Esophagus muscularis mucosa (tissue), 4 donors: Measurements from ENCODE around the gene OR6C68. TPM values are rescaled to one million over a fixed set of nuclear protein-coding genes. Genes with fewer than 3 reads are reported as not detected.

Source experiments
- DNase-seq: peaks from one replicate; pipeline ENCODE4 v3.0.0-alpha.2; 2017; ENCODE audit errors: extremely low spot score
- H3K27ac ChIP-seq, 4 donors: fragments of 200-600 bp; sonication (generic); replicated peaks in 1 of 4; 1 replicate in 3 of 4; 2 replicates in 1 of 4; pipeline ENCODE4 v1.5.1; 2016 to 2019; ENCODE audit warnings: mild to moderate bottlenecking in 1 of 4
- H3K27me3 ChIP-seq, 4 donors: fragments of 200-600 bp; sonication (generic); one replicate each; pipeline versions ENCODE4 v1.5.1 to v1.6.0; 2016 to 2019
- H3K36me3 ChIP-seq, 4 donors: fragments of 200-600 bp; sonication (generic); one replicate each; pipeline ENCODE4 v1.5.1; 2016 to 2019
- H3K4me1 ChIP-seq, 4 donors: fragments of 200-600 bp; sonication (generic); one replicate each; pipeline ENCODE4 v1.5.1; 2016 to 2019
- H3K4me3 ChIP-seq, 4 donors: fragments of 200-600 bp; sonication (generic); 1 replicate in 2 of 4; 2 replicates in 2 of 4; pipeline ENCODE4 v1.5.1; 2016 to 2019; ENCODE audit warnings: mild to moderate bottlenecking in 4 of 4, moderate library complexity in 1 of 4
- H3K9me3 ChIP-seq, 4 donors: fragments of 200-600 bp; sonication (generic); 1 replicate in 3 of 4; 2 replicates in 1 of 4; pipeline ENCODE4 v1.5.1; 2016 to 2019
- CTCF ChIP-seq, 3 experiments: fragments of 200-600 bp in 2 of 3; fragments of 450-650 bp in 1 of 3; sonication (generic) in 2 of 3; IDR thresholded peaks; one replicate each; pipeline ENCODE4 v1.5.1; 2017 to 2019; ENCODE audit warnings: antibody characterized with exemption in 3 of 3, mild to moderate bottlenecking in 2 of 3, moderate library complexity in 1 of 3
- EP300 ChIP-seq: sonication (generic); formaldehyde crosslinking; IDR thresholded peaks from one replicate; pipeline ENCODE4 v1.6.1; 2017; ENCODE audit warnings: antibody characterized with exemption
- POLR2A ChIP-seq: fragments of 450-650 bp; IDR thresholded peaks from one replicate; pipeline ENCODE4 v1.6.1; 2017; ENCODE audit warnings: antibody characterized with exemption, moderate library complexity, mild to moderate bottlenecking, low read depth
- POLR2AphosphoS5 ChIP-seq, 2 donors: sonication (generic); formaldehyde crosslinking; IDR thresholded peaks; one replicate each; pipeline ENCODE4 v1.6.1; 2017; ENCODE audit warnings: antibody characterized with exemption in 2 of 2
- whole genome bisulfite sequencing: methylation state at CpG from one replicate; pipeline ENCODE4 v1.1.5; 2018; 5-methylcytosine and 5-hydroxymethylcytosine counted together
- intact Hi-C: fragments of 100-400 bp; cut with DNase I; formaldehyde crosslinking; loops from one replicate; pipeline ENCODE4 v1.15.1; 2023
- total RNA-seq, 4 donors: library from RNA; depleted of rRNA; stranded (reverse); fragments of >200 nt; gene quantifications; one replicate each; pipeline versions ENCODE4 v1.1.0 to v1.2.1, GENCODE V29; 2016

The OR6C68 gene
- total RNA-seq, 4 donors from 2014 or later, result not detected

- TF ChIP-seq CTCF (IDR thresholded peaks at IDR 0.05) (no peak), EP300 (no peak), POLR2A (no peak), POLR2AphosphoS5 (IDR thresholded peaks at IDR 0.05) (no peak)
- DNase-seq, result no peak
- H3K36me3 ChIP-seq, result no peaks in the 10 kb centered on the region
- H3K27me3 ChIP-seq, result no peaks in the 10 kb centered on the region
- H3K4me1 ChIP-seq, result no peaks in the 10 kb centered on the region
- H3K4me3 ChIP-seq, result no peak overlapping the region
- no peak overlapping the region for H3K27ac ChIP-seq
- no peaks in the 10 kb centered on the region for H3K9me3 ChIP-seq
- intact Hi-C loops, result no loop called here
- WGBS, result 82% methylated on average over 5 of the region's 5 CpGs
Measured at GRCh38 chr12:55495490-55495889, 3.3 kb downstream of the OR6C68 start.

GRCh38 chr12:55499231-55499630 is 7.1 kb downstream of the OR6C68 start:
- TF ChIP-seq EP300 (no peak), POLR2AphosphoS5 (IDR thresholded peaks at IDR 0.05) (no peak), POLR2A (no peak), CTCF (IDR thresholded peaks at IDR 0.05) (no peak)
- no peak for DNase-seq
- Histone ChIP-seq H3K27ac (no peak overlapping the region), H3K36me3 (no peaks in the 10 kb centered on the region), H3K27me3 (no peaks in the 10 kb centered on the region), H3K4me1 (no peaks in the 10 kb centered on the region), H3K9me3 (no peaks in the 10 kb centered on the region), H3K4me3 (no peak overlapping the region)
- intact Hi-C loops, result no loop called here
- 72% methylated on average over 4 of the region's 4 CpGs for WGBS

- no peak overlapping the region for H3K27ac ChIP-seq
- no peak overlapping the region for H3K4me3 ChIP-seq
- intact Hi-C loops, result no loop called here
- TF ChIP-seq POLR2A (no peak), CTCF (IDR thresholded peaks at IDR 0.05) (no peak), POLR2AphosphoS5 (IDR thresholded peaks at IDR 0.05) (no peak)
- no peak for DNase-seq
- 17% methylated on average over 2 of the region's 2 CpGs for WGBS
- H3K4me1 ChIP-seq, result no peaks in the 10 kb centered on the region
- no peaks in the 10 kb centered on the region for H3K27me3 ChIP-seq
- H3K9me3 ChIP-seq, result no peaks in the 10 kb centered on the region
- no peaks in the 10 kb centered on the region for H3K36me3 ChIP-seq
Measured at GRCh38 chr12:55499810-55500252, 7.7 kb downstream of the OR6C68 start.

GRCh38 chr12:55501601-55502000 is 9.4 kb downstream of the OR6C68 start:
- no peaks in the 10 kb centered on the region for H3K36me3 ChIP-seq
- no peak for DNase-seq
- H3K4me1 ChIP-seq, result no peaks in the 10 kb centered on the region
- intact Hi-C loops, result no loop called here
- 31% methylated on average over 2 of the region's 2 CpGs for WGBS
- H3K4me3 ChIP-seq, result no peak overlapping the region
- H3K9me3 ChIP-seq, result no peaks in the 10 kb centered on the region
- no peak overlapping the region for H3K27ac ChIP-seq
- H3K27me3 ChIP-seq, result no peaks in the 10 kb centered on the region
- no peak for TF ChIP-seq CTCF (IDR thresholded peaks at IDR 0.05)
- TF ChIP-seq EP300, result no peak
- no peak for TF ChIP-seq POLR2A
- no peak for TF ChIP-seq POLR2AphosphoS5 (IDR thresholded peaks at IDR 0.05)

GRCh38 chr12:55515696-55516095 is 23.5 kb downstream of the OR6C68 start:
- intact Hi-C loops, result no loop called here
- H3K36me3 ChIP-seq, result no peaks in the 10 kb centered on the region
- no peaks in the 10 kb centered on the region for H3K4me1 ChIP-seq
- no CpG with 5 or more reads among the region's 1 CpG for WGBS
- H3K27ac ChIP-seq, result no peak overlapping the region
- no peaks in the 10 kb centered on the region for H3K9me3 ChIP-seq
- TF ChIP-seq EP300 (no peak), CTCF (IDR thresholded peaks at IDR 0.05) (no peak), POLR2AphosphoS5 (IDR thresholded peaks at IDR 0.05) (no peak)
- no peaks in the 10 kb centered on the region for H3K27me3 ChIP-seq
- DNase-seq, result no peak
- H3K4me3 ChIP-seq, result no peak overlapping the region
